ENCODE results near the gene RRAGD.

DNA sequence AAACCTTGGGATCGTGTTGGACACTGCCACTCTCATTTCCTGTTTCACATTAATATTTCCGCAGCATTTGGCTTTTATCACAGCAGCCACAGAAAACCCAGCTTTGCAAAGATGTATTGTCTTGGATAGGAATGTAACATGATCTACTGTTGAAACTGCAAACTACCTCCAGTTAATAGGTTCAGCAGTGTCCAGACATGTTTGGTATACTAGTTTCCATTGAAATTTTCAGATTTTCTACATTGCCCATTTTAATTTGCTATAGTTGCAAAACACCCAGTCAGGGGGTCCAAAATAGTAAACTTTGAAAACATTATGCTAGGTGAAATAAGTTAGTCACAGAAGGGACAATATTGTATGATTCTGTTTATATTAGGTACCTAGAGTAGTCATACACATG is 24.2 kb upstream of the RRAGD start:
- TF ChIP-seq, protein P1, sequence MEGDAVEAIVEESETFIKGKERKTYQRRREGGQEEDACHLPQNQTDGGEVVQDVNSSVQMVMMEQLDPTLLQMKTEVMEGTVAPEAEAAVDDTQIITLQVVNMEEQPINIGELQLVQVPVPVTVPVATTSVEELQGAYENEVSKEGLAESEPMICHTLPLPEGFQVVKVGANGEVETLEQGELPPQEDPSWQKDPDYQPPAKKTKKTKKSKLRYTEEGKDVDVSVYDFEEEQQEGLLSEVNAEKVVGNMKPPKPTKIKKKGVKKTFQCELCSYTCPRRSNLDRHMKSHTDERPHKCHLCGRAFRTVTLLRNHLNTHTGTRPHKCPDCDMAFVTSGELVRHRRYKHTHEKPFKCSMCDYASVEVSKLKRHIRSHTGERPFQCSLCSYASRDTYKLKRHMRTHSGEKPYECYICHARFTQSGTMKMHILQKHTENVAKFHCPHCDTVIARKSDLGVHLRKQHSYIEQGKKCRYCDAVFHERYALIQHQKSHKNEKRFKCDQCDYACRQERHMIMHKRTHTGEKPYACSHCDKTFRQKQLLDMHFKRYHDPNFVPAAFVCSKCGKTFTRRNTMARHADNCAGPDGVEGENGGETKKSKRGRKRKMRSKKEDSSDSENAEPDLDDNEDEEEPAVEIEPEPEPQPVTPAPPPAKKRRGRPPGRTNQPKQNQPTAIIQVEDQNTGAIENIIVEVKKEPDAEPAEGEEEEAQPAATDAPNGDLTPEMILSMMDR (conservative IDR thresholded peaks at IDR 0.05) = no peak
- TF ChIP-seq EZH2 (IDR thresholded peaks at IDR 0.05; ENCODE audit: low read depth) = no peak

Data from PC-9 (cell line).